Measurements from ENCODE around the gene RPRD2.
A peak's percentile ranks its signal among the peaks of the same experiment; 100 is the strongest.

Gene RPRD2

DNA sequence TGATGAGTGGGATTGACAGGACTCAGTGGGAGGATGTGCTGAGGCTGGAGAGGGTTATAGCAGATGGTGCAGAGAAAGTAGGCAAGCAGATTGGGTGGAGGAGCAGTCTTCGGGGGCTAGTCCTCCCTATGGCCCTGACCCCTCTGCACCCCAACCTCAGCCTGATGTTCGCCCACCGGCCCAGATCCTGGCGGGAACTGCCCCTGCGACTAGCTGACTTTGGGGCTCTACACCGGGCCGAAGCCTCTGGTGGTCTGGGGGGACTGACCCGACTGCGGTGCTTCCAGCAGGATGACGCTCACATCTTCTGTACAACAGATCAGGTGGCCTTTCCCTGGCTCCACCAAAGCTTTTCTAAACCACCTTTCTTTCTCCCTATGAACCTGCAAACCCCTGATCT lies 134.4 kb downstream of the RPRD2 start:
- Histone ChIP-seq H3K36me3 (ENCODE audit: control insufficient read depth in 1 of 2, insufficient read depth in 2 of 2, low read length in 2 of 2) (peaks cover 31 to 48% of the 10 kb centered on the region in 2 donors), H3K27me3 (ENCODE audit: low read depth, low read length) (no peaks in the 10 kb centered on the region), H3K9me3 (ENCODE audit: control insufficient read depth in 1 of 2, low read length in 2 of 2) (no peaks in the 10 kb centered on the region), H3K27ac (ENCODE audit: low read length) (no peak overlapping the region), H3K4me3 (ENCODE audit: low read depth in 1 of 2, low read length in 2 of 2) (no peak overlapping the region), H3K4me1 (ENCODE audit: control insufficient read depth in 1 of 2, insufficient read depth in 2 of 2, low read length in 2 of 2) (no peaks in the 10 kb centered on the region)

DNA sequence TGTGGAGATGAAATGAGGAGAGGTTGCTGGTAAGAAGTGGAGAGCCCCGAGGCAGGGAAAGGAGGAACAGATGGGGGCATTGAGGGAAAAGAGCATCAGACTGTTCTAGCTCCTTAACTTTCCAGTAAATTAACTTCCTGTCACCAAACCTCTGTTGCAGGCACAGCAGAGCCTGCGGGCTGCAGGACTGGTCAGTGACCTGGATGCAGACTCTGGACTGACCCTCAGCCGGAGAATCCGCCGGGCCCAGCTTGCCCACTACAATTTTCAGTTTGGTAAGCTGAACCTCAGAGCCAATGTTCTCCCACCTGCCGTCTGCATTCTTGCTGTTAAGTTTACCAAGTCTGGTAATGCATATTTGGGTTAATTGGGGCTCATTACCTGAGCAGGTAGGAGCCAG lies 141.5 kb downstream of the RPRD2 start:
- no peaks in the 10 kb centered on the region for H3K27me3 ChIP-seq (ENCODE audit: low read depth, low read length)
- no peak overlapping the region for H3K4me3 ChIP-seq (ENCODE audit: low read depth in 1 of 2, low read length in 2 of 2)
- no peaks in the 10 kb centered on the region for H3K9me3 ChIP-seq (ENCODE audit: control insufficient read depth in 1 of 2, low read length in 2 of 2)
- peaks cover 32 to 34% of the 10 kb centered on the region in 2 donors for H3K36me3 ChIP-seq (ENCODE audit: control insufficient read depth in 1 of 2, insufficient read depth in 2 of 2, low read length in 2 of 2)
- peaks cover 4 to 6% of the 10 kb centered on the region in 2 donors for H3K4me1 ChIP-seq (ENCODE audit: control insufficient read depth in 1 of 2, insufficient read depth in 2 of 2, low read length in 2 of 2)
- H3K27ac ChIP-seq (ENCODE audit: low read length): no peak overlapping the region

DNA sequence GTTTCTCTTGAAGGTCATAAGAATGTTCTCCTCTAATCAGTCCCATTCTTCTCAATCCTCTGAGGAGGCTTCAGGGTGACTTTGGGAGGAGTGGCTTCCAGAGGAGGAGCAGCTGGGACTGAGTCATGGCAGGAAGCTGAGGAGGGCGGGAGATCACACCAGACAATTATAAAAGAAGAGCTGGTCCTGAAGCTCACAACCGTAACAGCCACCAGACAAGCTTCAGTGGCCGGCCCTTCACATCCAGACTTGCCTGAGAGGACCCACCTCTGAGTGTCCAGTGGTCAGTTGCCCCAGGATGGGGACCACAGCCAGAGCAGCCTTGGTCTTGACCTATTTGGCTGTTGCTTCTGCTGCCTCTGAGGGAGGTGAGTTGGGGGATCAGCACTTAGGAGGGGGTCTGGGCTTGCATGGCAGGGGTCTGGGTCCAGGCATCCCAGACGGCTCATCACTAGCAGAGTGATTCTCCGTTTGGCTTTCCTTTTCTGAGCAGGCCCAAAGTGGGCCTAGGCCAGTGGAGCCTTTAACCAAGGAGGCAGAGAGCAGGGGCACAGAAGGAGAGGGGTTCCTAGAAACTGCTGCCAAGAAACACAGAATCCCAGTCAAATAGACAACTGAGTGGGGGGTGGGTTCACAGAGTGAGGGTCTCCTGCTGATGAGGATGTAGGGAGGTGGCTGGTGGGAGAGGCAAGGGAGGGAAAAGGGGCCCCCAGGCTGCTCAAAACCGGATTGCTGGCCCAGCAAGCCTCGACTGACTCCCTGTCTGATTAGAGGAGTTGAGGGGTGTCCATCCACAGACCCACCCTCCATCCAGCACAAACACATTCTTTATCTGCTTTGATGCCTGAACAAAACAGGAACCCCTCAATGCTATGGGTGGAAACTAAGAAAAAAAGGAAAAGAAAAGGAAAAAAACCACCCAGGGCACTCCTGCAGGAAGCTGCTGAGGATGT lies 144.2 kb downstream of the RPRD2 start, which contains the start of gene ECM1:
TSS of gene ECM1 (plus strand) at position 198 of the 953 bp plus-strand sequence. CDS start at position 299, 101 bp downstream.
- Histone ChIP-seq H3K27me3 (ENCODE audit: low read depth, low read length) (no peaks in the 10 kb centered on the region), H3K9me3 (ENCODE audit: control insufficient read depth in 1 of 2, low read length in 2 of 2) (no peaks in the 10 kb centered on the region), H3K36me3 (ENCODE audit: control insufficient read depth in 1 of 2, insufficient read depth in 2 of 2, low read length in 2 of 2) (peaks cover 29 to 36% of the 10 kb centered on the region in 2 donors), H3K4me3 (ENCODE audit: low read depth in 1 of 2, low read length in 2 of 2) (peak within 1 kb of the TSS; percentile 52 to 53), H3K4me1 (ENCODE audit: control insufficient read depth in 1 of 2, insufficient read depth in 2 of 2, low read length in 2 of 2) (peaks cover 4 to 6% of the 10 kb centered on the region in 2 donors), H3K27ac (ENCODE audit: low read length) (peak within 1 kb of the TSS; percentile 87)

DNA sequence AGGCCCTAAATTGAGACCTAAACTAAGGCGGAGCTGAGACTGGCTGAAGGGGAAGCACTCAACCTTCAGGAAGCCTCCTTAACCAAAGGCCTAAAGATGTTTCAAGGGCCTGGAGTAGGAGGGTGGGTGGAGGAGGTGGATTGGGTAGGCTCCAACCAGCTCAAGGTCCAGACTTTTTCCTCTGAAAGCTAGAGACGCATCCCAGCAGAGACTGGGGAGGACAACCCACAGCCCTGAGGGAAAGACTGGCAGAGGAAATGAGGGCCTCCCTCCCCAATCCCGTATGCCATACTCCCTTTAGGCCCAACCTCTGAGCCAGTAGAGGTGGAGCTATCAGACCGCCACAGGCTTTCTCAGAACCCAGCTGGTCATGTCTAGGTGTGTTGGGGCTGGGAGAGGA lies 145.0 kb downstream of the RPRD2 start:
- Histone ChIP-seq H3K9me3 (ENCODE audit: control insufficient read depth in 1 of 2, low read length in 2 of 2) (no peaks in the 10 kb centered on the region), H3K4me3 (ENCODE audit: low read depth in 1 of 2, low read length in 2 of 2) (peak overlapping the region; percentile 24 to 53), H3K27me3 (ENCODE audit: low read depth, low read length) (no peaks in the 10 kb centered on the region), H3K36me3 (ENCODE audit: control insufficient read depth in 1 of 2, insufficient read depth in 2 of 2, low read length in 2 of 2) (peaks cover 27 to 36% of the 10 kb centered on the region in 2 donors), H3K27ac (ENCODE audit: low read length) (no peak overlapping the region), H3K4me1 (ENCODE audit: control insufficient read depth in 1 of 2, insufficient read depth in 2 of 2, low read length in 2 of 2) (peaks cover 4 to 6% of the 10 kb centered on the region in 2 donors)

DNA sequence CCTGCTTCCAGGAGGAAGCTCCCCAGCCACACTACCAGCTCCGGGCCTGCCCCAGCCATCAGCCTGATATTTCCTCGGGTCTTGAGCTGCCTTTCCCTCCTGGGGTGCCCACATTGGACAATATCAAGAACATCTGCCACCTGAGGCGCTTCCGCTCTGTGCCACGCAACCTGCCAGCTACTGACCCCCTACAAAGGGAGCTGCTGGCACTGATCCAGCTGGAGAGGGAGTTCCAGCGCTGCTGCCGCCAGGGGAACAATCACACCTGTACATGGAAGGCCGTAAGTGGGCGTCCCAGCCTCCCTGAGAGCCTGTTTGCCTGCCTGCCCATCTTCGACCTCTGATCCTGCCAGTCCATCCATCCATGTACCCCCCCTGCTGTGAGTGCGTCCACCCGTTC lies 147.6 kb downstream of the RPRD2 start:
- Histone ChIP-seq H3K4me1 (ENCODE audit: control insufficient read depth in 1 of 2, insufficient read depth in 2 of 2, low read length in 2 of 2) (peaks cover 11 to 16% of the 10 kb centered on the region in 2 donors), H3K9me3 (ENCODE audit: control insufficient read depth in 1 of 2, low read length in 2 of 2) (no peaks in the 10 kb centered on the region), H3K27me3 (ENCODE audit: low read depth, low read length) (no peaks in the 10 kb centered on the region), H3K36me3 (ENCODE audit: control insufficient read depth in 1 of 2, insufficient read depth in 2 of 2, low read length in 2 of 2) (peaks cover 4 to 12% of the 10 kb centered on the region in 2 donors), H3K27ac (ENCODE audit: low read length) (no peak overlapping the region), H3K4me3 (ENCODE audit: low read depth in 1 of 2, low read length in 2 of 2) (no peak overlapping the region)

DNA sequence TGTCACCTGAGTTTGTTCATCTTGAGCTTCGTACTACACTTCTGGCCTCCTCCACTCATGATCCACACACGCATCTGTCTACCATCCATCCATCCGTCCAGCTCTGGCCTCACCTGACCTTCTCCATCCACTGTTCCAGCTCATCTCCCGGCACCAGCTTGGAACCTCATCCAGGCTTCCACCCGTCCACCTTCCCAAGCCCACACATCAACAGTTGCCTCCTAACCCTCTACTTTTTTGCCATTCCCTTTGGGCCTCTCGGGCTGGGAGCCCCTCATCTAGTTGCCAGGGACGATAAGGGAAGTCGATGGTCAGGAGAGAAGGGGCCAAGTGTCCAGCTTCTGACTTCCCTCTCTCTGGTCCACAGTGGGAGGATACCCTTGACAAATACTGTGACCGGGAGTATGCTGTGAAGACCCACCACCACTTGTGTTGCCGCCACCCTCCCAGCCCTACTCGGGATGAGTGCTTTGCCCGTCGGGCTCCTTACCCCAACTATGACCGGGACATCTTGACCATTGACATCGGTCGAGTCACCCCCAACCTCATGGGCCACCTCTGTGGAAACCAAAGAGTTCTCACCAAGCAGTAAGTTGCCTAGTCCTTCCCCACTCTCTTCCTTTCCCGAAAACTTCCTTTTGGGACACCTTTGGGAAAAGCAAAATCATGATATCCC lies 148.2 kb downstream of the RPRD2 start:
- H3K4me1 ChIP-seq (ENCODE audit: control insufficient read depth in 1 of 2, insufficient read depth in 2 of 2, low read length in 2 of 2): peaks cover 12 to 16% of the 10 kb centered on the region in 2 donors
- H3K9me3 ChIP-seq (ENCODE audit: control insufficient read depth in 1 of 2, low read length in 2 of 2): no peaks in the 10 kb centered on the region
- H3K27ac ChIP-seq (ENCODE audit: low read length): no peak overlapping the region
- H3K4me3 ChIP-seq (ENCODE audit: low read depth in 1 of 2, low read length in 2 of 2): no peak overlapping the region
- H3K36me3 ChIP-seq (ENCODE audit: control insufficient read depth in 1 of 2, insufficient read depth in 2 of 2, low read length in 2 of 2): peaks cover 0 to 7% of the 10 kb centered on the region in 2 donors
- no peaks in the 10 kb centered on the region for H3K27me3 ChIP-seq (ENCODE audit: low read depth, low read length)

DNA sequence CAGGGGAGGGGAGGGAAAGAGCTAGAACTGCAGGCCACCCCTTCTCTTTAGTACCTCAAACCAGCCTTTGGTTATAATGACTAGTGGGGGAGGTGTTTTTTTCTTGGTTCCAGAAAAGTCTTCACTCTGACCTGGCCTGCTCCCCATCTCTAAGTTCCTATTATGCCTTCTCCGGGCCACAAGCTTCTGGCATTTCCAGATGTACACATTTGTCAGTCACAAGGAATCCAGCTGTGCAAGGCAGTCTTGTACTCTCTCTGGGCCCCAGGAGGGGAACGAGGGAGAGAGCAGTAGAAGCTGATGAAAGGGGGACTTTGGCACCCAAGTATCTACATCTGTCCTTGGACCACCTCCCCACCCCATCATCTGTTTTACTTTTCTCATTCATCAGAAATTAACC lies 148.9 kb downstream of the RPRD2 start:
- Histone ChIP-seq H3K27ac (ENCODE audit: low read length) (no peak overlapping the region), H3K4me1 (ENCODE audit: control insufficient read depth in 1 of 2, insufficient read depth in 2 of 2, low read length in 2 of 2) (peaks cover 8 to 16% of the 10 kb centered on the region in 2 donors), H3K36me3 (ENCODE audit: control insufficient read depth in 1 of 2, insufficient read depth in 2 of 2, low read length in 2 of 2) (peaks cover 0 to 7% of the 10 kb centered on the region in 2 donors), H3K4me3 (ENCODE audit: low read depth in 1 of 2, low read length in 2 of 2) (no peak overlapping the region), H3K9me3 (ENCODE audit: control insufficient read depth in 1 of 2, low read length in 2 of 2) (no peaks in the 10 kb centered on the region), H3K27me3 (ENCODE audit: low read depth, low read length) (no peaks in the 10 kb centered on the region)

DNA sequence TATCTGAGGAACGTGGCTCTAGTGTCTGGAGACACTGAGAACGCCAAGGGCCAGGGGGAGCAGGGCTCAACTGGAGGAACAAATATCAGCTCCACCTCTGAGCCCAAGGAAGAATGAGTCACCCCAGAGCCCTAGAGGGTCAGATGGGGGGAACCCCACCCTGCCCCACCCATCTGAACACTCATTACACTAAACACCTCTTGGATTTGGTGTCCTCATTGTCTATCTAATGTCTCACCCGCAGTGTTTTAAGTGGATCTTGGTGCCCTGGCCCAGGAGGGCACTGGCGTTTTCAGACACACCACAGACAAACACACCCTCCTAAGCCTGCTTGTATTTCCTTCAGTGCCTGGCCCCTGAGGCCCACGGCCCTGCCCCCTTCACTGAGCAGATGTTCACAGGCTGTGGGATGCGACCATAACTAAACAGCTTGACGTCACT lies 149.4 kb downstream of the RPRD2 start:
- H3K27ac ChIP-seq (ENCODE audit: low read length): no peak overlapping the region
- no peaks in the 10 kb centered on the region for H3K9me3 ChIP-seq (ENCODE audit: control insufficient read depth in 1 of 2, low read length in 2 of 2)
- H3K27me3 ChIP-seq (ENCODE audit: low read depth, low read length): no peaks in the 10 kb centered on the region
- H3K36me3 ChIP-seq (ENCODE audit: control insufficient read depth in 1 of 2, insufficient read depth in 2 of 2, low read length in 2 of 2): peaks cover 0 to 7% of the 10 kb centered on the region in 2 donors
- no peak overlapping the region for H3K4me3 ChIP-seq (ENCODE audit: low read depth in 1 of 2, low read length in 2 of 2)
- peaks cover 6 to 12% of the 10 kb centered on the region in 2 donors for H3K4me1 ChIP-seq (ENCODE audit: control insufficient read depth in 1 of 2, insufficient read depth in 2 of 2, low read length in 2 of 2)

DNA sequence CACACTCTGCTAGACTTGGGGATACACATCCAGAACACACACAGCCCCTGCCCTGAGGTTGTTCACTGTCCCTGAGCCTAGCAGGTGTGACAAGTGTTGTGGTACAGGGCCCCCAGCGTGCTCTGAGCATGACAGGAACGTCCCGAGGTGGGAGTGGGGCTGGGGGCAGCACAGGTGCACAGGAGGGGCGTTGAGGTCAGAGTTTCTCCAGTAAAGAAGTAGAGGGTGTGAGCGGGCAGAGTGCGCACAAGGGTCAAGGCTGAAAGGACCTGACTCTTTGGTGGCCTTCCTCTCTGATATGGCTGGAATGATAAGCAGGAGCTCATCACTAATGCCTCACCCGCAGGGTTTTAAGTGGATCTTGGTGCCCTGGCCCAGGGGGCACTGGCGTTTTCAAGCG lies 150.3 kb downstream of the RPRD2 start:
- H3K27ac ChIP-seq (ENCODE audit: low read length): no peak overlapping the region
- no peak overlapping the region for H3K4me3 ChIP-seq (ENCODE audit: low read depth in 1 of 2, low read length in 2 of 2)
- H3K27me3 ChIP-seq (ENCODE audit: low read depth, low read length): no peaks in the 10 kb centered on the region
- H3K36me3 ChIP-seq (ENCODE audit: control insufficient read depth in 1 of 2, insufficient read depth in 2 of 2, low read length in 2 of 2): peaks cover 0 to 7% of the 10 kb centered on the region in 2 donors
- no peaks in the 10 kb centered on the region for H3K9me3 ChIP-seq (ENCODE audit: control insufficient read depth in 1 of 2, low read length in 2 of 2)
- H3K4me1 ChIP-seq (ENCODE audit: control insufficient read depth in 1 of 2, insufficient read depth in 2 of 2, low read length in 2 of 2): peaks cover 6 to 12% of the 10 kb centered on the region in 2 donors

DNA sequence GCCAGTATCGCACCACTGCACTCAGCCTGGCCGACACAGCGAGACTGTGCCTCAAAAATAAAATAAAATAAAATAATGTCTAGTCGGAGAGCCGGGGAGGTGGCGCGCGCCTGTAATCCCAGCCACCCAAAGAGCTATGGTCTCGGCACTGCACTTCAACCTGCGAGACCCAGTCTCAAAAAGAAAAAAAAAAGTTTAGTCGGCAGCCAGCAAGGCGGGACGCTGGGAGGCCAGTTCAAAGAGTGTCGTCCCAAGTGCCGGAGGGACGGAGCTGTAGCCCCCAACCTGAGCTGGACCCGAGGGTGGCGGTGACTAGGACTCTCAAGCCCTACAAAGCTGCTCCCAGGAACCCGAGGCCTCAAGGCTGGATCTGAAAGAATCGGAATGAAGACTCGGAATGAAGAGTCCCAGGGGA lies 151.0 kb downstream of the RPRD2 start:
- peak overlapping the region; percentile 73 for H3K27ac ChIP-seq (ENCODE audit: low read length)

More for the DNA sequence above, 151.0 kb downstream of the RPRD2 start:
- Histone ChIP-seq H3K27me3 (ENCODE audit: low read depth, low read length) (no peaks in the 10 kb centered on the region), H3K4me3 (ENCODE audit: low read depth in 1 of 2, low read length in 2 of 2) (peak overlapping the region; percentile 61 to 80), H3K9me3 (ENCODE audit: control insufficient read depth in 1 of 2, low read length in 2 of 2) (no peaks in the 10 kb centered on the region), H3K36me3 (ENCODE audit: control insufficient read depth in 1 of 2, insufficient read depth in 2 of 2, low read length in 2 of 2) (peaks cover 0 to 7% of the 10 kb centered on the region in 2 donors), H3K4me1 (ENCODE audit: control insufficient read depth in 1 of 2, insufficient read depth in 2 of 2, low read length in 2 of 2) (peaks cover 6 to 12% of the 10 kb centered on the region in 2 donors)

Data from muscle layer of duodenum (tissue), 2 donors.